WI38 (cell line): ENCODE measurements around the gene ATP5PB.

Source experiments
- H3K4me3 ChIP-seq: 2 replicates; pipeline ENCODE4 v1.5.1; 2011; ENCODE audit warnings: low read depth, mild to moderate bottlenecking, control low read depth, low read length
- CTCF ChIP-seq: IDR thresholded peaks from 2 replicates; pipeline ENCODE4 v1.5.1; 2012; ENCODE audit warnings: low read depth, mild to moderate bottlenecking, control low read depth, low read length

ATP5PB gene

GRCh38 chr1:111467865-111468716, 18.8 kb downstream of the ATP5PB start:
- TF ChIP-seq CTCF: no peak
- no peak overlapping the region for H3K4me3 ChIP-seq

GRCh38 chr1:111468717-111469100, 19.4 kb downstream of the ATP5PB start:
- no peak overlapping the region for H3K4me3 ChIP-seq
- TF ChIP-seq CTCF: no peak

GRCh38 chr1:111469539-111469938, 20.3 kb downstream of the ATP5PB start:
- no peak for TF ChIP-seq CTCF
- H3K4me3 ChIP-seq: no peak overlapping the region

- no peak for TF ChIP-seq CTCF
- no peak overlapping the region for H3K4me3 ChIP-seq
Measured at GRCh38 chr1:111470596-111470995, 21.3 kb downstream of the ATP5PB start.

- H3K4me3 ChIP-seq: no peak overlapping the region
- no peak for TF ChIP-seq CTCF
Measured at GRCh38 chr1:111471012-111471411, 21.7 kb downstream of the ATP5PB start.

GRCh38 chr1:111471538-111471937, 22.3 kb downstream of the ATP5PB start:
- no peak overlapping the region for H3K4me3 ChIP-seq
- TF ChIP-seq CTCF: no peak

- no peak for TF ChIP-seq CTCF
- no peak overlapping the region for H3K4me3 ChIP-seq
Measured at GRCh38 chr1:111474106-111474505, 24.8 kb downstream of the ATP5PB start.
